Placental epithelial cell (primary cell): ENCODE data around the gene CIRBP. TPM values are rescaled to one million over a fixed set of nuclear protein-coding genes. Genes with fewer than 3 reads are reported as not detected.

Experiments used
- total RNA-seq: library from RNA; depleted of rRNA; stranded (reverse); fragments of >200 nt; gene quantifications from 2 replicates; pipeline ENCODE4 v1.2.3, GENCODE V29; 2012

Gene CIRBP
- 223 and 337 TPM in 2 replicates for total RNA-seq

GRCh38 chr19:1269065-1269477 is at the start of gene CIRBP:
TSS of gene CIRBP (plus strand) at chr19:1269332. CDS start at chr19:1270934, 1,602 bp downstream.

DNA sequence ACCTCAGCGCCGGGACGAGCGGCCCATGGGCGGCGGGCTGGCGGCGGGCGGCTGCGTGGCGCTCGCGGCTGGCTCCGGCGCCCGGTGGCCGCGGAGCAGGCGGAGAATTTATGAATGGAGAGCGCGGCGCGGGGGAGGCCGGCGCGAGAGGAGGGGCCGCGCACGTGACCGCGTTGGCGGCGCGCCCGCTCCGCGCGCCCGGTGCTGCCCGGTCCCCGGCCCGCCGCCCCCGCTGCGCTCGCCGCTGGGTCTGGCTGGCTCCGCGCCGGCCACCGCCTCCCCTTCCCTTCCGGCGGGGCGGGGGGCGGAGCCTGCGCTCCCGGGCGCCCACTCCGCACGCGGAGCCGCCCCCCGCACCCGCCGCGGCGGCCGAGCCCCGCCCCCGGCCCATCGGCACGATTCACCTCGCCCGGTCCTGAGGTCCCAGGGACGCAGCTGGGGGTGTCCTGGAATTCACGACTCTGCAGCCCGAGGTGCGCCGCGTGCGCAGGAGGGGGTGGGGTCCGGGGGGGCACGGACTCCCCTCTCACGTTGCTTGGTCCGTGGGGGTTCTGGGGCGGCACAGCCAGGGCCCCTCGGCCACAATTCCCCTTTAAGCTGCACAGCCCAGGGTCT is 31.3 kb upstream of the CIRBP start, which contains the start of gene CBARP:
TSS of gene CBARP (minus strand) at position 252 of the 615 bp plus-strand sequence. CDS start 1,905 bp downstream, outside the sequence.

DNA sequence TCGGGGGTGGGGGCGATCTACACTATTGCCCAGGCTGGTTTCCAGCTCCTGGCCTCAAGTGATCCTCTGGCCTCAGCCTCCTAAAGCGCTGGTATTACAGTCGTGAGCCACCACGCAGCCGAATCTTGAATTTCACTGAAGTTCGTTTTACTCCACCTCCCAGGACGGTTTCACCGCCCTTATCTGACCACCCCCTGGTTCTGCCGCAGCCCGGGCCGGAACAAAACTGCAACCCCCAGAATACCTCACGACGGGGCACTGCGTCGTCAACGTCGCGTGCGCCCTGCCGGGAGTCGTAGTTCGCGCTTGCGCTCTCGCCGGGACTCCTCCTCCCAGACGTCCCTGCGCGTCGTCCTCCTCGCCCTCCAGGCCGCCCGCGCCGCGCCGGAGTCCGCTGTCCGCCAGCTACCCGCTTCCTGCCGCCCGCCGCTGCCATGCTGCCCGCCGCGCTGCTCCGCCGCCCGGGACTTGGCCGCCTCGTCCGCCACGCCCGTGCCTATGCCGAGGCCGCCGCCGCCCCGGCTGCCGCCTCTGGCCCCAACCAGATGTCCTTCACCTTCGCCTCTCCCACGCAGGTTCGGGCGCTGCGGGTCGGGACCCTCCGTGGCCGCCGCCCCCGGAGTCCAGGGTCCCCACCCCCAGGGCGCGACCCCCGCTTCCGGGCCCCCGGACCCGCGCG is 27.6 kb upstream of the CIRBP start, which contains the start of gene ATP5F1D:
TSS of gene ATP5F1D (plus strand) at position 335 of the 679 bp plus-strand sequence. CDS start at position 435, 100 bp downstream.

GRCh38 chr19:1248139-1248785 is 20.9 kb upstream of the CIRBP start, which contains the start of gene MIDN:
TSS of gene MIDN (plus strand) at chr19:1248583. CDS start at chr19:1250297, 1,714 bp downstream.

DNA sequence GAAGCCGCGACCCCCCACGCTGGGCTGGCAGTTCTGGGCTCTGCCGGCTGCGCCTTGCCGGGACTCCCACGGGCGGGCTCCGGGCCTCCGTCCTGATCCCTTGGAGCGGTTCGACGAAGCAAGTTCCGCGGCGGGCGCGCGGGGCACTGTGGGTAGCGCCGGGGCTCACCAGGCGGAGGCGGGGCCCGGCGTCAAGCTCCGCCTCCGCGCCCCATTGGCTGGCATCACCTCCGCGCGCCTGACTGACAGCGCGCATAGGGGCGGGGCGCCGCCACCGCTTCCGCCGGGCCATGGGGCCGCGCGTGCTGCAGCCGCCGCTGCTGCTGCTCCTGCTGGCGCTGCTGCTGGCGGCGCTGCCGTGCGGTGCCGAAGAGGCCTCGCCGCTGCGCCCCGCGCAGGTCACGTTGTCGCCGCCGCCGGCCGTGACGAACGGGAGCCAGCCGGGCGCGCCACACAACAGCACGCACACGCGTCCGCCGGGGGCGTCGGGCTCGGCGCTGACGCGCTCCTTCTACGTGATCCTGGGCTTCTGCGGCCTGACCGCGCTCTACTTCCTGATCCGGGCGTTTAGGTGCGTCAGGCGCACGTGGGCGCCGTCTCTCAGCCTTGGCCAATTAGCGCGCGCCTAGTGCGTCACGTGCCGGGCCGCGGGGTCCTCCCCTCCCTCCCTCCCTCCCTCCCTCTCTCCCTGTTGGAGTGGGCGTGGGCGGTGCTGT is 6.3 kb downstream of the CIRBP start, which contains the start of gene FAM174C:
TSS of gene FAM174C (plus strand) at position 271 of the 716 bp plus-strand sequence. CDS start at position 291, 20 bp downstream.

GRCh38 chr19:1285737-1286360 is 16.7 kb downstream of the CIRBP start, which contains the start of gene EFNA2:
TSS of gene EFNA2 (plus strand) at chr19:1285873. CDS start at chr19:1286169, 296 bp downstream.

Other genes starting within 250 kb of the CIRBP start
- 79.3 and 114 TPM in 2 replicates for gene TMEM259, start 248.2 kb upstream of the CIRBP start, total RNA-seq
- gene RNU6-2, start 247.8 kb upstream of the CIRBP start, total RNA-seq, result not detected in 2 replicates
- 33.0 and 118 TPM in 2 replicates for gene CNN2, start 242.7 kb upstream of the CIRBP start, total RNA-seq
- 13.0 and 14.0 TPM in 2 replicates for gene ABCA7, start 229.2 kb upstream of the CIRBP start, total RNA-seq
- 1.2 and 8.4 TPM in 2 replicates for gene ARHGAP45, start 202.2 kb upstream of the CIRBP start, total RNA-seq
- 55.0 and 196 TPM in 2 replicates for gene POLR2E, start 174.0 kb upstream of the CIRBP start, total RNA-seq
- gene GPX4, start 165.3 kb upstream of the CIRBP start, total RNA-seq, result 203 and 236 TPM in 2 replicates
- 42.0 and 42.2 TPM in 2 replicates for gene SBNO2, start 95.1 kb upstream of the CIRBP start, total RNA-seq
- gene STK11, start 63.6 kb upstream of the CIRBP start, total RNA-seq, result 61.2 and 76.1 TPM in 2 replicates
- 1.6 and 3.5 TPM in 2 replicates for gene CBARP, start 31.3 kb upstream of the CIRBP start, total RNA-seq
- gene ATP5F1D, start 27.6 kb upstream of the CIRBP start, total RNA-seq, result 22.0 and 23.4 TPM in 2 replicates
- gene MIDN, start 20.7 kb upstream of the CIRBP start, total RNA-seq, result 22.0 and 27.9 TPM in 2 replicates
- gene FAM174C, start 6.2 kb downstream of the CIRBP start, total RNA-seq, result 22.0 and 46.3 TPM in 2 replicates
- 0.39 TPM in 1 of 2 replicates, not detected in the other for gene EFNA2, start 16.5 kb downstream of the CIRBP start, total RNA-seq
- gene NDUFS7, start 114.6 kb downstream of the CIRBP start, total RNA-seq, result 34.9 and 91.4 TPM in 2 replicates
- gene GAMT, start 132.2 kb downstream of the CIRBP start, total RNA-seq, result 13.3 and 15.5 TPM in 2 replicates
- gene DAZAP1, start 138.3 kb downstream of the CIRBP start, total RNA-seq, result 27.1 and 58.3 TPM in 2 replicates
- gene RPS15, start 169.1 kb downstream of the CIRBP start, total RNA-seq, result 534 and 674 TPM in 2 replicates
- 0.22 and 0.39 TPM in 2 replicates for gene APC2, start 180.8 kb downstream of the CIRBP start, total RNA-seq
- gene C19orf25, start 209.9 kb downstream of the CIRBP start, total RNA-seq, result 30.1 and 36.9 TPM in 2 replicates
- 2.5 and 3.1 TPM in 2 replicates for gene PCSK4, start 221.0 kb downstream of the CIRBP start, total RNA-seq
- 5.1 and 7.9 TPM in 2 replicates for gene REEP6, start 221.8 kb downstream of the CIRBP start, total RNA-seq
- gene ADAMTSL5, start 243.7 kb downstream of the CIRBP start, total RNA-seq, result 40.8 and 55.7 TPM in 2 replicates